Loucy (cell line): Measurements from ENCODE around the gene ODAM.

Source experiments
- H2AFZ ChIP-seq: fragments of 200-600 bp; sonication (generic); 2 replicates; pipeline ENCODE4 v1.6.0; 2016; ENCODE audit warnings: antibody characterized with exemption, mild to moderate bottlenecking, low read length, moderate library complexity
- H3F3A ChIP-seq: fragments of 200-600 bp; 2 replicates; pipeline ENCODE4 v1.6.0; 2016; ENCODE audit warnings: antibody characterized with exemption, low read depth, mild to moderate bottlenecking
- H3K27me3 ChIP-seq: fragments of 200-600 bp; sonication (generic); 2 replicates; pipeline ENCODE4 v1.6.1; 2014; ENCODE audit warnings: low read length, mild to moderate bottlenecking; ENCODE audit not compliant: insufficient read depth, poor library complexity, severe bottlenecking
- H3K36me3 ChIP-seq: fragments of 200-600 bp; sonication (generic); 2 replicates; pipeline ENCODE4 v1.6.1; 2016; ENCODE audit warnings: low read length; ENCODE audit not compliant: insufficient read depth
- H3K4me1 ChIP-seq: fragments of 200-600 bp; sonication (generic); 2 replicates; pipeline ENCODE4 v1.5.1; 2014; ENCODE audit warnings: low read length, mild to moderate bottlenecking; ENCODE audit not compliant: insufficient read depth, poor library complexity, severe bottlenecking
- H3K4me2 ChIP-seq: fragments of 200-600 bp; sonication (generic); 2 replicates; pipeline ENCODE4 v1.6.0; 2014; ENCODE audit warnings: antibody characterized with exemption, low read length, low read depth, mild to moderate bottlenecking; ENCODE audit not compliant: poor library complexity, severe bottlenecking
- H3K4me3 ChIP-seq: fragments of 200-600 bp; sonication (generic); 2 replicates; pipeline ENCODE4 v1.5.1; 2014; ENCODE audit warnings: low read length, mild to moderate bottlenecking, mixed read lengths; ENCODE audit not compliant: poor library complexity, severe bottlenecking
- H3K79me2 ChIP-seq: fragments of 200-600 bp; sonication (generic); 2 replicates; pipeline ENCODE4 v1.6.1; 2014; ENCODE audit warnings: low read length; ENCODE audit not compliant: insufficient read depth
- H3K9ac ChIP-seq: fragments of 200-600 bp; sonication (generic); 2 replicates; pipeline ENCODE4 v1.6.0; 2014; ENCODE audit warnings: mild to moderate bottlenecking, low read depth, low read length, moderate library complexity; ENCODE audit not compliant: poor library complexity, severe bottlenecking
- H3K9me2 ChIP-seq: fragments of 200-600 bp; sonication (generic); replicated peaks from 2 replicates; pipeline ENCODE4 v1.6.1; 2016; ENCODE audit warnings: low read depth, low read length, mixed read lengths
- H3K9me3 ChIP-seq: fragments of 200-600 bp; sonication (generic); 2 replicates; pipeline ENCODE4 v1.6.1; 2014; ENCODE audit warnings: mild to moderate bottlenecking, antibody characterized with exemption, low read length, low read depth; ENCODE audit not compliant: insufficient read depth
- H4K20me1 ChIP-seq: fragments of 200-600 bp; sonication (generic); 2 replicates; pipeline ENCODE4 v1.6.0; 2014; ENCODE audit warnings: antibody characterized with exemption, low read length, mild to moderate bottlenecking; ENCODE audit not compliant: insufficient read depth, poor library complexity, severe bottlenecking
- CTCF ChIP-seq: fragments of 200-600 bp; sonication (generic); conservative IDR thresholded peaks from 2 replicates; pipeline ENCODE4 v1.5.1; 2014; ENCODE audit warnings: mild to moderate bottlenecking, antibody characterized with exemption, low read length
- EZH2phosphoT487 ChIP-seq: fragments of 200-600 bp; IDR thresholded peaks from 2 replicates; pipeline ENCODE4 v1.6.1; 2018; ENCODE audit warnings: antibody characterized with exemption, mild to moderate bottlenecking, moderate library complexity, borderline replicate concordance

The ODAM gene

DNA sequence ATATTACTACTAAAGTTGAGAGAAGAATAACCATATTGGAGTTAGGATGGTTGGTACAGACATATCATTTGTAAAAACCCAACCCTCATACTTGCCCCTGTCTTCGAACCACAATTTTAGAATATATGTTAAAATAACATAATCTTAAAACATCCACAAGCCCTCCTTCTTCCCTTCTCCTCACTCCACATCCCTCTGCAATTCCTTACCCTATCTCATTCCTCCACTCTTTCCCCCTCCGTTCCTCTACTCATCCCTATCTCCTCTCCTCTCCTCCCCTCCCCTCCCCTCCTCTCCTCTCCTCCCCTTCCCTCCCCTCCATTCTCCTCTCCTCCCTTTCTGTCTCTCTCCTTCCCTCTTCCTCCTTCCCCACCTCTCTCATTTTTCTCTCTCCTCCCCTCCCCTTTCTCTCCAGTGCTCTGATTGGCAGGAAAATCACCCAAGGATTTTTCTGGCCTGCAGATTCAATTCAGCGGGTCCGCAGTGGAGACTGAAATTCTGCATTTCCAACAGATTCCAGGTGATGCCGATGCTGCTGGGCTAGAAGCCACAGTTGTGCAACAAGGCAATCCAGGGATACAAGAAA is 17.4 kb upstream of the ODAM start:
- H3K9me2 ChIP-seq = no peaks in the 10 kb centered on the region
- no peak overlapping the region for H3K4me3 ChIP-seq
- no peak overlapping the region for H2AFZ ChIP-seq
- no peaks in the 10 kb centered on the region for H4K20me1 ChIP-seq
- no peak overlapping the region for H3K9ac ChIP-seq
- H3K4me1 ChIP-seq = no peaks in the 10 kb centered on the region
- no peak overlapping the region for H3K4me2 ChIP-seq
- TF ChIP-seq EZH2phosphoT487 (no peak), CTCF (no peak)
- no peaks in the 10 kb centered on the region for H3K79me2 ChIP-seq
- no peaks in the 10 kb centered on the region for H3K27me3 ChIP-seq
- no peaks in the 10 kb centered on the region for H3K9me3 ChIP-seq
- H3F3A ChIP-seq = no peaks in the 10 kb centered on the region
- H3K36me3 ChIP-seq = no peaks in the 10 kb centered on the region

- Histone ChIP-seq H3K4me1 (no peaks in the 10 kb centered on the region), H3K4me2 (no peak overlapping the region)
Measured at GRCh38 chr4:70179811-70180210, 15.7 kb upstream of the ODAM start.

DNA sequence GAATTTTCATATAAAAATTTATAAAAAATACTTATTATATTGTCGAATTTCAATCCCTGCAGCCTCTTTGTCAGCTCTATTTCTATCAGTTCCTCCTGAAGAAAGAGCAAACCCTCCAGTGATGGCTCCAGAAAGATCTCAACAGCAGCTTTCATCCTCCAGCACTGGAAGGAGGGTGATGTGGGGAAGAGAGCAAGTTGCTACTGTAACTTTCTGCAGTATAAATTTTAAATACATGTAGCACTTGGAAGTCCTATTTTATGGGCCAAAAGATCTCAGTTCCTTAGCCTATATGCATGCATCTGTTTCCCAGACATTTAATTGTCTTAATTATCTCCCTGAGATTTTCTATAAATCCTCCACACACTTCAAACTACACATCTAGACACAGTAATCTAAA is 13.7 kb upstream of the ODAM start:
- no peaks in the 10 kb centered on the region for H3K4me1 ChIP-seq
- H3K9ac ChIP-seq = no peak overlapping the region
- H3K4me2 ChIP-seq = no peak overlapping the region
- H2AFZ ChIP-seq = no peak overlapping the region
- no peaks in the 10 kb centered on the region for H3K9me2 ChIP-seq
- no peaks in the 10 kb centered on the region for H3K36me3 ChIP-seq
- no peaks in the 10 kb centered on the region for H3K9me3 ChIP-seq
- no peaks in the 10 kb centered on the region for H4K20me1 ChIP-seq
- TF ChIP-seq EZH2phosphoT487 = no peak
- no peak for TF ChIP-seq CTCF
- no peaks in the 10 kb centered on the region for H3K79me2 ChIP-seq
- no peak overlapping the region for H3K4me3 ChIP-seq
- no peaks in the 10 kb centered on the region for H3F3A ChIP-seq
- no peaks in the 10 kb centered on the region for H3K27me3 ChIP-seq

More at GRCh38 chr4:70179811-70180210, 15.7 kb upstream of the ODAM start:
- H4K20me1 ChIP-seq = no peaks in the 10 kb centered on the region
- H3K9me2 ChIP-seq = no peaks in the 10 kb centered on the region
- no peaks in the 10 kb centered on the region for H3K79me2 ChIP-seq
- no peaks in the 10 kb centered on the region for H3F3A ChIP-seq
- H3K9ac ChIP-seq = no peak overlapping the region
- no peaks in the 10 kb centered on the region for H3K36me3 ChIP-seq
- H3K9me3 ChIP-seq = no peaks in the 10 kb centered on the region
- no peak for TF ChIP-seq CTCF
- no peak for TF ChIP-seq EZH2phosphoT487
- H2AFZ ChIP-seq = no peak overlapping the region
- H3K4me3 ChIP-seq = no peak overlapping the region
- H3K27me3 ChIP-seq = no peaks in the 10 kb centered on the region
